ENCODE results near the gene PMAIP1.

DNA sequence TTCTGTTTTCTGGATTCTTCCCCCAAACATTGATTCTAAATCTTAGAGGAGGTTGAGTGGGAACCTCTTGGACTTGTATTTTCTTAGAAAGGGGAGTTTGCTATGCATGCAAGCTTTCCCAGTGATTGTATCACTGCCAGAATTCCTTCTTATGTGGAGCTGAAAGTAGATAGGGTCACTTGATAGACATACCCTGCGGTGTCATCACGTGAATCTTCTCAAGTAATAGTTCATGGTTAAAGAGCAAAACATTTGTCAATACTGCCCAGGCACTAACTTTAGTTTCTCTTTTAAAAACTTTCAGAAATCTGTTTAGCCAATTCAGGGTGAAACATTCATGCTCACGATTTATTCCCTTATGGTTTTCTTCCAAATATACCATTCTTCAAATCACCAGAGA lies 6.4 kb downstream of the PMAIP1 start:
- TF ChIP-seq, protein P1, sequence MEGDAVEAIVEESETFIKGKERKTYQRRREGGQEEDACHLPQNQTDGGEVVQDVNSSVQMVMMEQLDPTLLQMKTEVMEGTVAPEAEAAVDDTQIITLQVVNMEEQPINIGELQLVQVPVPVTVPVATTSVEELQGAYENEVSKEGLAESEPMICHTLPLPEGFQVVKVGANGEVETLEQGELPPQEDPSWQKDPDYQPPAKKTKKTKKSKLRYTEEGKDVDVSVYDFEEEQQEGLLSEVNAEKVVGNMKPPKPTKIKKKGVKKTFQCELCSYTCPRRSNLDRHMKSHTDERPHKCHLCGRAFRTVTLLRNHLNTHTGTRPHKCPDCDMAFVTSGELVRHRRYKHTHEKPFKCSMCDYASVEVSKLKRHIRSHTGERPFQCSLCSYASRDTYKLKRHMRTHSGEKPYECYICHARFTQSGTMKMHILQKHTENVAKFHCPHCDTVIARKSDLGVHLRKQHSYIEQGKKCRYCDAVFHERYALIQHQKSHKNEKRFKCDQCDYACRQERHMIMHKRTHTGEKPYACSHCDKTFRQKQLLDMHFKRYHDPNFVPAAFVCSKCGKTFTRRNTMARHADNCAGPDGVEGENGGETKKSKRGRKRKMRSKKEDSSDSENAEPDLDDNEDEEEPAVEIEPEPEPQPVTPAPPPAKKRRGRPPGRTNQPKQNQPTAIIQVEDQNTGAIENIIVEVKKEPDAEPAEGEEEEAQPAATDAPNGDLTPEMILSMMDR (optimal IDR thresholded peaks at IDR 0.05 in 1 of 3, IDR thresholded peaks at IDR 0.05 in 1 of 3, conservative IDR thresholded peaks at IDR 0.05 in 1 of 3; ENCODE audit: extremely low read depth in 1 of 3, insufficient read depth in 2 of 3, low read length in 3 of 3) = no peak
- TF ChIP-seq EZH2 (IDR thresholded peaks at IDR 0.05; ENCODE audit: low read length) = no peak
